ENCODE results near the gene C14orf132.

Gene C14orf132

GRCh38 chr14:96122496-96122895, 83.3 kb downstream of the C14orf132 start:
- DNase-seq = no peak

GRCh38 chr14:96125536-96125935, 86.4 kb downstream of the C14orf132 start:
- no peak for DNase-seq

GRCh38 chr14:96126339-96126782, 87.2 kb downstream of the C14orf132 start:
- DNase-seq = no peak

- no peak for DNase-seq
Observed at GRCh38 chr14:96126783-96127271, 87.7 kb downstream of the C14orf132 start.

GRCh38 chr14:96129128-96129736, 90.1 kb downstream of the C14orf132 start:
- DNase-seq = no peak

- DNase-seq = no peak
Observed at GRCh38 chr14:96130391-96130790, 91.2 kb downstream of the C14orf132 start.

- no peak for DNase-seq
Observed at GRCh38 chr14:96130854-96131253, 91.7 kb downstream of the C14orf132 start.

GRCh38 chr14:96131836-96132235, 92.7 kb downstream of the C14orf132 start:
- no peak for DNase-seq

- DNase-seq = no peak
Observed at GRCh38 chr14:96134508-96134907, 95.3 kb downstream of the C14orf132 start.

GRCh38 chr14:96135285-96135684, 96.1 kb downstream of the C14orf132 start:
- no peak for DNase-seq

- no peak for DNase-seq
Observed at GRCh38 chr14:96136371-96137005, 97.3 kb downstream of the C14orf132 start.

- DNase-seq = no peak
Observed at GRCh38 chr14:96138241-96138640, 99.1 kb downstream of the C14orf132 start.

- DNase-seq = no peak
Observed at GRCh38 chr14:96139169-96139568, 100.0 kb downstream of the C14orf132 start.

- no peak for DNase-seq
Observed at GRCh38 chr14:96139879-96140278, 100.7 kb downstream of the C14orf132 start.

- DNase-seq = no peak
Observed at GRCh38 chr14:96140952-96141351, 101.8 kb downstream of the C14orf132 start.

Data from NCI-H2081 treated with DMSO at 0.1 percent for 48 hours (cell line).